Loucy (cell line): Measurements from ENCODE around the gene NELL2.

Experiments used
- CTCF ChIP-seq: fragments of 200-600 bp; sonication (generic); conservative IDR thresholded peaks from 2 replicates; pipeline ENCODE4 v1.5.1; 2014; ENCODE audit warnings: mild to moderate bottlenecking, antibody characterized with exemption, low read length
- EZH2phosphoT487 ChIP-seq: fragments of 200-600 bp; IDR thresholded peaks from 2 replicates; pipeline ENCODE4 v1.6.1; 2018; ENCODE audit warnings: antibody characterized with exemption, mild to moderate bottlenecking, moderate library complexity, borderline replicate concordance

GRCh38 chr12:44750468-44750867, 125.6 kb downstream of the NELL2 start:
- no peak for TF ChIP-seq CTCF
- TF ChIP-seq EZH2phosphoT487, result no peak
